Esophagus squamous epithelium (tissue), 5 donors: ENCODE results near the gene HOGA1. TPM values are rescaled to one million over a fixed set of nuclear protein-coding genes. Genes with fewer than 3 reads are reported as not detected.
A peak's percentile ranks its signal among the peaks of the same experiment; 100 is the strongest.

Experiments used
- DNase-seq: peaks from one replicate; lab custom pipeline; 2025; lab: John Stamatoyannopoulos, UW
- H3K27ac ChIP-seq, 4 donors: fragments of 200-600 bp; sonication (generic); one replicate each; pipeline ENCODE4 v1.5.1; 2016 to 2019; ENCODE audit warnings: mild to moderate bottlenecking in 1 of 4
- H3K27me3 ChIP-seq, 4 donors: fragments of 200-600 bp; sonication (generic); 1 replicate in 3 of 4; 2 replicates in 1 of 4; pipeline versions ENCODE4 v1.5.1 to v1.6.0; 2017 to 2021; ENCODE audit warnings: antibody characterized with exemption in 1 of 4
- H3K36me3 ChIP-seq, 3 donors: fragments of 200-600 bp; sonication (generic); one replicate each; pipeline ENCODE4 v1.5.1; 2016 to 2019
- H3K4me1 ChIP-seq, 3 donors: fragments of 200-600 bp; sonication (generic); one replicate each; pipeline ENCODE4 v1.5.1; 2017 to 2019
- H3K4me3 ChIP-seq, 4 donors: fragments of 200-600 bp; sonication (generic); 1 replicate in 3 of 4; 2 replicates in 1 of 4; pipeline ENCODE4 v1.5.1; 2016 to 2019; ENCODE audit warnings: mild to moderate bottlenecking in 2 of 4, moderate library complexity in 1 of 4
- H3K9me3 ChIP-seq, 3 donors: fragments of 200-600 bp; sonication (generic); one replicate each; pipeline ENCODE4 v1.5.1; 2016 to 2019
- CTCF ChIP-seq, 6 experiments: fragments of 450-650 bp in 4 of 6; fragments of 200-600 bp in 2 of 6; sonication (generic) in 2 of 6; IDR thresholded peaks; one replicate each; pipeline ENCODE4 v1.5.1; 2016 to 2019; ENCODE audit warnings: antibody characterized with exemption in 6 of 6, mild to moderate bottlenecking in 4 of 6, moderate library complexity in 4 of 6
- POLR2A ChIP-seq, 4 donors: fragments of 450-650 bp; IDR thresholded peaks; one replicate each; pipeline ENCODE4 v1.6.1; 2017; ENCODE audit warnings: antibody characterized with exemption in 4 of 4, mild to moderate bottlenecking in 4 of 4, moderate library complexity in 3 of 4
- WGBS, 2 donors: methylation state at CpG; one replicate each; pipeline ENCODE4 v1.1.5; 2018; 5-methylcytosine and 5-hydroxymethylcytosine counted together
- intact Hi-C: fragments of 100-400 bp; cut with DNase I; formaldehyde crosslinking; loops from one replicate; pipeline ENCODE4 v1.15.0; 2022
- total RNA-seq, 4 donors: library from RNA; depleted of rRNA; stranded (reverse); fragments of >200 nt; gene quantifications; one replicate each; pipeline ENCODE4 v1.1.0, GENCODE V29; 2016
- donor health status: DM: yes; HTN: yes; CAD: no.

Gene HOGA1
- total RNA-seq, 4 donors from 2014 or later, result 0.62 to 1.1 (median 1.1) TPM

- no peaks in the 10 kb centered on the region for H3K36me3 ChIP-seq
- intact Hi-C loops, result no loop called here
- WGBS, 2 donors, result 76 to 96% methylated on average over 9 to 11 of the region's 15 CpGs
- no peak overlapping the region for H3K4me3 ChIP-seq
- no peaks in the 10 kb centered on the region for H3K27me3 ChIP-seq
- DNase-seq, result no peak
- H3K27ac ChIP-seq, result no peak overlapping the region
- peaks cover 0 to 3% (median 0%) of the 10 kb centered on the region in 3 donors for H3K4me1 ChIP-seq
- TF ChIP-seq CTCF (IDR thresholded peaks at IDR 0.05), result no peak
- no peak for TF ChIP-seq POLR2A (IDR thresholded peaks at IDR 0.05)
- no peaks in the 10 kb centered on the region for H3K9me3 ChIP-seq
These were observed 6.0 kb downstream of the HOGA1 start for GRCh38 chr10:97590082-97590747.

DNA sequence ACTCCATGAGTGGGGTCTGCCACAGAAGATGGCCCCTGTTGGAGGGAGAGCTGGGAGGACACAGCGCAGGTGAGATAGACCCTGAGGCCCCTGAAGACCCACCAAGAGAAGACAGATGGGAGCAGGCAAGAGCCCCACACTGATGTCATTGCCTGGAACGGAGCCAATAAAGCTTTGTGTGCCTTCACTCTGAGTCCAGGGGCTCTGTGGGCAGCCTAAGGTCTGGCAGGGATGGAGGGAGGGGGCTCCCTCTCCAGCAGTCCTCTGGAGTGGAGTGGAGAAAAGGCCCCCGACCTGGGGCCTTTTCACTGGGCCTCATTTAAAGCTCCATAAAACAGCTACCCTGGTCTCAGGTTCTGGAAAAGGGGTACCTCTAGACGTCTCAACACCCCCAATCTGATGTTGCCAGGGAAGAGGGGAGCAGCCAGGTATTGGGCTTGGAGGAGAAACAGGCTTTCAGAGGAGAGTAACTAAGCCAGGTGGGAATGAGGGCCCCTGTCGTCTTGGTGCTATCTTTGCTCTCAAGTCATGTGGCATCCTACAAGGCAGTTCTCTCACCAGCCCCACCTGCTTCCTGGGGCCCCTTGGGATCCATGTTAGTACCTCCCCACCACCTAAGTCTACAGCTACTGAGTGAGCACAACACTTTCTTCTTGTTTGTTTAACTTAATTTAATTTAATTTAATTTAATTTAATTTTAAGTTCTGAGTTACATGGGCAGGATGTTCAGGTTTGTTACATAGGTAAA is 6.7 kb downstream of the HOGA1 start:
- Histone ChIP-seq H3K27me3 (no peaks in the 10 kb centered on the region), H3K27ac (no peak overlapping the region), H3K36me3 (no peaks in the 10 kb centered on the region), H3K9me3 (no peaks in the 10 kb centered on the region), H3K4me1 (peaks cover 0 to 6% (median 4%) of the 10 kb centered on the region in 3 donors), H3K4me3 (no peak overlapping the region)
- WGBS, 2 donors, result 57 to 60% methylated on average over 1 to 4 of the region's 5 CpGs
- no peak for DNase-seq
- intact Hi-C loops, result no loop called here
- no peak for TF ChIP-seq POLR2A (IDR thresholded peaks at IDR 0.05)
- TF ChIP-seq CTCF (IDR thresholded peaks at IDR 0.05), result no peak

DNA sequence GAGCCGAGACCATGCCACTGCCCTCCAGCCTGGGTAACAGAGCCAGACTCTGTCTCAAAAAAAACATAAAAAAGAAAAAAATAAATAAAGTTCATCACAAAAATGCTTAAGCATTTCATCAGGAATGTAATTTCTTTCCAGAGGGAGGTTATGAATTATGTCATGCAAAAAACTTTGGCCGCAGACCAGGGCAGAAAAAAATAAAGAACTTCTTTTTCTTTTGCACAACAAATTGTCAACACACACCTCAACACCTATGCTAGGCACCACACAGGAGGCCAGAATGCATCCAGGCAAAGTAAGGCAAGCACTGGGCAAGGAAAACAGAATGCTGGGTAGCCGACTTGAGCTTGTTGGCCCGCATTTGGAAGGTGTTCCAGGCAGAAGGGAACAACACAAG is 9.2 kb downstream of the HOGA1 start:
- intact Hi-C loops, result no loop called here
- H3K4me3 ChIP-seq, result no peak overlapping the region
- TF ChIP-seq POLR2A (IDR thresholded peaks at IDR 0.05) (no peak), CTCF (IDR thresholded peaks at IDR 0.05) (no peak)
- 57 to 63% methylated on average over 4 of the region's 4 CpGs for WGBS, 2 donors
- peak overlapping the region in 1 of 4 donors; percentile 28 for H3K27ac ChIP-seq
- no peaks in the 10 kb centered on the region for H3K27me3 ChIP-seq
- DNase-seq, result no peak
- no peaks in the 10 kb centered on the region for H3K9me3 ChIP-seq
- peaks cover 0 to 17% (median 10%) of the 10 kb centered on the region in 3 donors for H3K4me1 ChIP-seq
- H3K36me3 ChIP-seq, result no peaks in the 10 kb centered on the region

DNA sequence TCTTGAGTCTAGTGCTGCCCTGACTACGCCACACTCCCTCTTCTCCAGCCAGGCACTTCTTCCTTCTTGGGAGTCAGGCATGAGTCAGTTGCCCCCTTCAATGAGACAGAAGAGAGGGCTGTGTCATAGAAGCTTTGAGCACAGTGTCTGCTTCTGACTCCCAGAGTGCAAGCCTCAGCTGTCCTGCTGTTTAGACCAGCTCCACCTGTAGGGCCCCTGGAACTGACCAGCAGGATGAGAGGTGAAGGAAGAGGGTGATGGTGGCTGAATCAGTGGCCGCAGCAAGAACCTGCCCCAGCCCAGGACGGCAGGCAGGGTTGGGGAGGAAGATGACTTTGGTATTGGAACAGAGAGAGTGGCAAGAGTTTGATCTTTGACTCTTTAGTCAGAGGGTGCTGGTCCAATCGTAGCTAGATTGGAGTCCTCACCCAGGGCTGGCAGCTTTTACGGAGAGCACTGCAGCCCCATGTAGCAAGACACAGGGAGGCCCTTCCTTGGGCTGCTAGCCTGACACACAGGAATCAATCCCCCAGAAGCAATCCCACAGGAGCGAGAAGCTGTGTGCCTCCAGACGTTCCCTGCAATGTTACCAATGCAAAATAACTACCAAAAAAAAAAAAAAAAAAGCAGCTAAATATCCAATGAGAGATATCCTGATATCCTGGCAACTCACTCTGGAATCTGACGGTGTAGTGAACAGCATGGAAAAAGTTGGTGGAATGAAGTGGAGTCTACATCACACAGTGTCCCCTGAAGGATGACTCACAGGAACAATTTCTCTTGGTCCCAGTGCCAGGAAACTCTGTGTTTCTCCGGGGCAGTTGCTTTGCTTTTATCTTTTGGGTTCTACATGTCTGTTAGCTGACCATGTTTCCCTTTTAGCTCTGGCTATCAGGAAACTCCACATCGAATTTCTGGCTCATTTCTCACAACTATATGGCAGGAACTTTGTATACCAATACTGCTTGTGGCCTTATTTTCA is 12.2 kb downstream of the HOGA1 start:
- Histone ChIP-seq H3K27me3 (no peaks in the 10 kb centered on the region), H3K27ac (peak overlapping the region; percentile 58 to 88 (median 82)), H3K36me3 (no peaks in the 10 kb centered on the region), H3K4me3 (no peak overlapping the region), H3K4me1 (peaks cover 0 to 17% (median 10%) of the 10 kb centered on the region in 3 donors), H3K9me3 (no peaks in the 10 kb centered on the region)
- WGBS, 2 donors, result 42 to 47% methylated on average over 8 to 10 of the region's 10 CpGs
- TF ChIP-seq CTCF (IDR thresholded peaks at IDR 0.05) (no peak), POLR2A (IDR thresholded peaks at IDR 0.05) (no peak)
- intact Hi-C loops, result no loop called here
- no peak for DNase-seq
